ENCODE measurements around the gene LAG3. TPM values are rescaled to one million over a fixed set of nuclear protein-coding genes. Genes with fewer than 3 reads are reported as not detected.

LAG3 gene
- total RNA-seq, 4 donors from 2014 or later: 0.13 TPM; not detected in 3

DNA sequence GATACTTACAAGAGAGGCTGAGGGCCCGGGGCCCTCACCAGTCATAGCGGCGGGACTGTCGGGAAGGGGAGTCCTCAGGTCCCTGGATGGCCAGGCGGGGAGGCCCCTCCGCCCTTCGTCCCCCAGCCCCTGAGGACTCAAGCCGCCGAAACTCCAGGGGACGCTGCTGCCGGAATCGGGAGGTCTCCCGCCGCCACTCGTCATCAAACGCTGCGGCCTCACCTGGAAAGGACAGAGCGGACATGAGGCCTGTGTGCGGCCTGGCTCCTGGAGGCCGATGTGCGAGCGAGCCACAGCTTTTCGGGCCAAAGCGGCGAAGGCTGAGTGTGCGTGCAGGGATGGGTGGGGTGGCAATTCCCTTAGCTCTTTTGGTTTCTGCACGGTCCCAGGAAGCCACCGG, 23.6 kb upstream of the LAG3 start:
- Histone ChIP-seq H3K9me3 (no peaks in the 10 kb centered on the region), H3K36me3 (peaks cover 38 to 45% of the 10 kb centered on the region in 2 donors), H3K4me1 (peaks cover 4 to 10% of the 10 kb centered on the region in 2 donors), H3K27me3 (no peaks in the 10 kb centered on the region), H3K27ac (no peak overlapping the region), H3K4me3 (replicated peaks in 1 of 3) (no peak overlapping the region)
- DNase-seq: no peak
- no peak for TF ChIP-seq POLR2A (IDR thresholded peaks at IDR 0.05)
- TF ChIP-seq, protein P1, sequence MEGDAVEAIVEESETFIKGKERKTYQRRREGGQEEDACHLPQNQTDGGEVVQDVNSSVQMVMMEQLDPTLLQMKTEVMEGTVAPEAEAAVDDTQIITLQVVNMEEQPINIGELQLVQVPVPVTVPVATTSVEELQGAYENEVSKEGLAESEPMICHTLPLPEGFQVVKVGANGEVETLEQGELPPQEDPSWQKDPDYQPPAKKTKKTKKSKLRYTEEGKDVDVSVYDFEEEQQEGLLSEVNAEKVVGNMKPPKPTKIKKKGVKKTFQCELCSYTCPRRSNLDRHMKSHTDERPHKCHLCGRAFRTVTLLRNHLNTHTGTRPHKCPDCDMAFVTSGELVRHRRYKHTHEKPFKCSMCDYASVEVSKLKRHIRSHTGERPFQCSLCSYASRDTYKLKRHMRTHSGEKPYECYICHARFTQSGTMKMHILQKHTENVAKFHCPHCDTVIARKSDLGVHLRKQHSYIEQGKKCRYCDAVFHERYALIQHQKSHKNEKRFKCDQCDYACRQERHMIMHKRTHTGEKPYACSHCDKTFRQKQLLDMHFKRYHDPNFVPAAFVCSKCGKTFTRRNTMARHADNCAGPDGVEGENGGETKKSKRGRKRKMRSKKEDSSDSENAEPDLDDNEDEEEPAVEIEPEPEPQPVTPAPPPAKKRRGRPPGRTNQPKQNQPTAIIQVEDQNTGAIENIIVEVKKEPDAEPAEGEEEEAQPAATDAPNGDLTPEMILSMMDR (IDR thresholded peaks at IDR 0.05): no peak
- intact Hi-C loops (cut with DNase I): no loop called here
- 94 to 96% methylated on average over 16 to 21 of the region's 28 CpGs for WGBS, 2 donors

DNA sequence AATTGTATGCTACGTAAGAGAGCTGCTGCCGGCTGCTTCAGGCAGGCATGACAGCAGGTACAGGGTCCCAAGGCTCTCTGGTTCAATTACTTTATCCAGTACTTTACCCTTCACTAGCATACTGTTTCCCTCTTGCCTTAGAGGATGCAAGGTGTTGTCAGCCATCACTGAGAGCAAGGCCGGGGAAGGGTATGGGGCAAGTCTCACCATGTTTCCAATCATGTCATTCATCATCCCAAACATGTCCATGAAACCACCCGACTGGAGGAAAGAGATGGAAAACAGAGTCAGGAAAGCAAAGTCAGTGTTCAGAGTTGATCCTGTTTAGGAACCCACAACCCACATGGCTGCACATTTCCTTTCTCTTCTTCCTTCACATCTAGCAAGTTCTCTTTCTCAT, 21.8 kb upstream of the LAG3 start:
- no peak overlapping the region for H3K27ac ChIP-seq
- WGBS, 2 donors: 90 to 92% methylated on average over 3 to 4 of the region's 4 CpGs
- intact Hi-C loops (cut with DNase I): no loop called here

DNA sequence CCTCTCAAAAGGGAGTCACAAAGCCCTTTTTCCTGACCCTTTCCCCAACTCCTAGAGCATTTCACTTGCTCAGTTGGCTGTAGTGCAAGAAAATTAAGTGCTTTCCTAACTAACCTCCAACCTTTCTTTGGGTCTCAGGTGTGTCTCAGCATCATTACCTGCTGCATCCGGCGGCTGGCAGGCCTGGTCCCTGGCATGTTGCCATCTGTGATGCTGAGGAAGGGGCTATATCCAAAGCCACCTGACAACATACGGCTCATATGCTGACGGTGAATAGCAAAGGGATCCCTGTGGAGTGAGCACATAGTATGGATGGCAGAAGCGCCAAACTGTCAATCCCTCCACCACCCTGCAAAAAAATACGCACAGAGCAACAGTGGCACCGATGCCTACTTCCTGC, 20.6 kb upstream of the LAG3 start:
- DNase-seq: no peak
- H3K27me3 ChIP-seq: no peaks in the 10 kb centered on the region
- WGBS, 2 donors: 80 to 88% methylated on average over 7 of the region's 7 CpGs
- TF ChIP-seq, protein P1 (IDR thresholded peaks at IDR 0.05): no peak
- no peak for TF ChIP-seq POLR2A (IDR thresholded peaks at IDR 0.05)
- intact Hi-C loops (cut with DNase I): no loop called here
- H3K36me3 ChIP-seq: peaks cover 38 to 44% of the 10 kb centered on the region in 2 donors
- H3K9me3 ChIP-seq: no peaks in the 10 kb centered on the region
- peak overlapping the region in 1 of 3 donors; percentile 99 for H3K27ac ChIP-seq
- H3K4me3 ChIP-seq (replicated peaks in 1 of 3): no peak overlapping the region
- peaks cover 4 to 16% of the 10 kb centered on the region in 2 donors for H3K4me1 ChIP-seq

More for the DNA sequence above, 21.8 kb upstream of the LAG3 start:
- no peaks in the 10 kb centered on the region for H3K27me3 ChIP-seq
- H3K9me3 ChIP-seq: no peaks in the 10 kb centered on the region
- no peak overlapping the region for H3K4me3 ChIP-seq (replicated peaks in 1 of 3)
- DNase-seq: no peak
- H3K4me1 ChIP-seq: peaks cover 4 to 16% of the 10 kb centered on the region in 2 donors
- TF ChIP-seq POLR2A (IDR thresholded peaks at IDR 0.05): no peak
- TF ChIP-seq, protein P1 (IDR thresholded peaks at IDR 0.05): no peak
- H3K36me3 ChIP-seq: peaks cover 38 to 45% of the 10 kb centered on the region in 2 donors

DNA sequence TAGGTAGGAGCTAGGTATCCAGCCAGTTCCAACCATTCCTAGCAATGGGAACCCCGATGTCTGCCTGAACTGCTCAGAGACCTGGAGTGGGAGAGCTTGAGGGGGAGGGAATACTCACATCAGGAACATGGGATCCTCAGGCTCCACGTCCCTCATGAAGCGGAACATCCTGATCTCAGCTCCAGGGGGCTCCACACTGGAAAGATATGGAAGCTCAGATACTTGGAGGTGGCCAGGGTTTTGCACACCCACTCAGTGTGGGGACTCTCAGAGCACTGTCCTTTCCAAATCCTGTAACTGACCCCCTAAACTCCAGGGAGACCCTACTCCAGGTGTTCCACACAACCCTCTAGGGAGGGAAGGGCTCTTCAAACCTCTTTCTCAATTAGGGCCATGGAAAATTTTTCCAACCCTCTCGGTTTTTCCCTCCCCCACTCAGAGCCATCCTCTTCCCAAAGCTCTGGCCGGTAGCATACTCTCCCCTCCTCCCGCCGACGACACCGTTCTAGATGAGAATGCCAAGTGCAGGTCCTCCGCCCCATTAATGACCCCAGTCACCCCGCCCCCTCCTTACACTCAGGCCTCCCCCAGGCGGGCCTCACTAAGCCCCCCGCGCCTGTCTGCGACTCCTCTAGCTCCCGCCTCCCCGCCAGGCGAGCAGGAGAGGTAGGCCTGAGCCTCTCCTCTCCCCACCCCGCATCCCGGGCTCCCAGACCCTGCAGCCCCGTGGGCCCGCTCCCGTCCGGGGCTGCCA, 20.0 kb upstream of the LAG3 start:
- intact Hi-C loops (cut with DNase I): no loop called here
- peak; percentile 47 to 60 for DNase-seq
- 8 to 9% methylated on average over 10 to 15 of the region's 24 CpGs for WGBS, 2 donors
- TF ChIP-seq, protein P1 (IDR thresholded peaks at IDR 0.05): no peak
- no peak for TF ChIP-seq POLR2A (IDR thresholded peaks at IDR 0.05)
- Histone ChIP-seq H3K27ac (peak overlapping the region; percentile 98 to 99 (median 99)), H3K4me3 (replicated peaks in 1 of 3) (peak overlapping the region; percentile 63 to 96 (median 86)), H3K4me1 (peaks cover 4 to 16% of the 10 kb centered on the region in 2 donors), H3K9me3 (no peaks in the 10 kb centered on the region), H3K27me3 (no peaks in the 10 kb centered on the region), H3K36me3 (peaks cover 37 to 39% of the 10 kb centered on the region in 2 donors)

Data from thyroid gland (tissue), 4 donors.